CD14-positive monocyte (primary cell): ENCODE data around the gene CPSF3. TPM values are rescaled to one million over a fixed set of nuclear protein-coding genes. Genes with fewer than 3 reads are reported as not detected.

Source experiments
- DNase-seq, 3 donors: peaks; one replicate each; pipeline ENCODE4 v3.0.0-alpha.2; 2011 to 2022
- H2AFZ ChIP-seq: 2 replicates; pipeline ENCODE4 v1.6.0; 2012; ENCODE audit warnings: mild to moderate bottlenecking, low read depth, low read length, inconsistent platforms; ENCODE audit not compliant: insufficient read depth, poor library complexity, severe bottlenecking
- H3K27ac ChIP-seq, 2 donors: 1 replicate in 1 of 2; 2 replicates in 1 of 2; pipeline ENCODE4 v1.5.1; 2012 to 2013; ENCODE audit warnings: low read length in 2 of 2, control low read depth in 1 of 2, inconsistent platforms in 1 of 2, low read depth in 1 of 2, mild to moderate bottlenecking in 1 of 2
- H3K27me3 ChIP-seq, 2 donors: one replicate each; pipeline versions ENCODE4 v1.6.0 to v1.6.1; 2011 to 2013; ENCODE audit warnings: low read length in 2 of 2; ENCODE audit not compliant: control insufficient read depth in 2 of 2, insufficient read depth in 2 of 2
- H3K36me3 ChIP-seq, 2 donors: replicated peaks in 1 of 2; 1 replicate in 1 of 2; 2 replicates in 1 of 2; pipeline versions ENCODE4 v1.5.1 to v1.6.1; 2012 to 2013; ENCODE audit warnings: low read length in 2 of 2, control low read depth in 1 of 2, inconsistent platforms in 1 of 2, mild to moderate bottlenecking in 1 of 2; ENCODE audit not compliant: insufficient read depth in 2 of 2, control insufficient read depth in 1 of 2
- H3K4me1 ChIP-seq, 2 donors: 1 replicate in 1 of 2; 2 replicates in 1 of 2; pipeline versions ENCODE4 v1.5.1 to v1.6.1; 2012 to 2013; ENCODE audit warnings: low read length in 2 of 2, control low read depth in 1 of 2, inconsistent platforms in 1 of 2, mild to moderate bottlenecking in 1 of 2, moderate library complexity in 1 of 2; ENCODE audit not compliant: insufficient read depth in 2 of 2, control insufficient read depth in 1 of 2
- H3K4me2 ChIP-seq: replicated peaks from 2 replicates; pipeline ENCODE3; 2012; ENCODE audit warnings: low read length, moderate library complexity, mild to moderate bottlenecking; ENCODE audit not compliant: poor library complexity, severe bottlenecking; ENCODE audit errors: extremely low read depth
- H3K4me3 ChIP-seq, 3 experiments: fragments of 200-600 bp in 1 of 3; sonication (generic) in 1 of 3; replicated peaks in 1 of 3; 1 replicate in 2 of 3; 2 replicates in 1 of 3; pipeline ENCODE4 v1.5.1; 2011 to 2013; ENCODE audit warnings: low read length in 3 of 3, mild to moderate bottlenecking in 3 of 3, control low read depth in 2 of 3, low read depth in 2 of 3, inconsistent platforms in 1 of 3, moderate library complexity in 1 of 3
- H3K79me2 ChIP-seq: 2 replicates; pipeline ENCODE4 v1.6.0; 2012; ENCODE audit warnings: mild to moderate bottlenecking, control low read depth, inconsistent platforms, low read length, moderate library complexity; ENCODE audit not compliant: insufficient read depth
- H3K9ac ChIP-seq: 2 replicates; pipeline ENCODE4 v1.6.0; 2017; ENCODE audit warnings: low read length, mild to moderate bottlenecking; ENCODE audit not compliant: insufficient read depth, poor library complexity, severe bottlenecking
- H3K9me3 ChIP-seq, 2 donors: replicated peaks in 1 of 2; 1 replicate in 1 of 2; 2 replicates in 1 of 2; pipeline versions ENCODE4 v1.5.1 to v1.6.1; 2012 to 2013; ENCODE audit warnings: low read length in 2 of 2, control low read depth in 1 of 2; ENCODE audit not compliant: control insufficient read depth in 1 of 2, insufficient read depth in 1 of 2
- H4K20me1 ChIP-seq: 2 replicates; pipeline ENCODE4 v1.6.0; 2012; ENCODE audit warnings: mild to moderate bottlenecking, low read length, control low read depth, moderate library complexity; ENCODE audit not compliant: insufficient read depth
- H3K27ac Mint-ChIP-seq, 7 donors: one replicate each; pipeline ENCODE4 v1.8.0; 2020; ENCODE audit warnings: mild to moderate bottlenecking in 7 of 7, mixed read lengths in 7 of 7, moderate library complexity in 6 of 7, inconsistent platforms in 2 of 7
- H3K27me3 Mint-ChIP-seq, 3 donors: one replicate each; pipeline ENCODE4 v1.8.0; 2021 to 2022; ENCODE audit warnings: low read depth in 3 of 3, mild to moderate bottlenecking in 3 of 3, mixed read lengths in 3 of 3, moderate library complexity in 3 of 3, inconsistent platforms in 1 of 3
- H3K36me3 Mint-ChIP-seq, 2 donors: one replicate each; pipeline ENCODE4 v1.8.0; 2020; ENCODE audit warnings: mixed read lengths in 2 of 2, inconsistent platforms in 1 of 2, mild to moderate bottlenecking in 1 of 2
- H3K4me1 Mint-ChIP-seq: one replicate; pipeline ENCODE4 v1.8.0; 2020; ENCODE audit warnings: mild to moderate bottlenecking, mixed read lengths
- H3K4me3 Mint-ChIP-seq, 2 donors: one replicate each; pipeline ENCODE4 v1.8.0; 2020; ENCODE audit warnings: mild to moderate bottlenecking in 2 of 2, mixed read lengths in 2 of 2, moderate library complexity in 1 of 2
- H3K9me3 Mint-ChIP-seq, 7 donors: one replicate each; pipeline ENCODE4 v1.8.0; 2020 to 2022; ENCODE audit warnings: mixed read lengths in 7 of 7, mild to moderate bottlenecking in 6 of 7, moderate library complexity in 6 of 7, inconsistent platforms in 2 of 7
- WGBS: methylation state at CpG from one replicate; pipeline ENCODE4 v1.1.5; 2013; ENCODE audit warnings: missing lambda C conversion rate; ENCODE audit not compliant: insufficient coverage; 5-methylcytosine and 5-hydroxymethylcytosine counted together
- intact Hi-C, 2 donors: fragments of 100-400 bp; cut with micrococcal nuclease; formaldehyde crosslinking; loops; one replicate each; pipeline versions ENCODE4 v1.15.0 to v1.15.1; 2023
- polyA plus RNA-seq, 3 donors: library from polyadenylated mRNA; depleted of rRNA in 1 of 3; unstranded in 2 of 3; stranded (reverse) in 1 of 3; fragments of 300-500 nt in 2 of 3; fragments of >200 nt in 1 of 3; fragmentation: Illumina TruSeq in 2 of 3; gene quantifications; 1 replicate in 2 of 3; 2 replicates in 1 of 3; pipeline ENCODE4 v1.2.3, GENCODE V29; 2012 to 2021
- TF ChIP-seq, protein P1 (sequence below): fragments of 200-600 bp; IDR thresholded peaks from one replicate; pipeline ENCODE4 v1.8.0; 2022; ENCODE audit warnings: antibody characterized with exemption, mild to moderate bottlenecking

The CPSF3 gene
- polyA plus RNA-seq, 3 donors = 17.2 to 34.0 (median 26.6) TPM

- H3K4me1 ChIP-seq = peaks cover 13 to 14% of the 10 kb centered on the region in 2 donors
Observed at GRCh38 chr2:9418746-9419145, 4.7 kb upstream of the CPSF3 start.

DNA sequence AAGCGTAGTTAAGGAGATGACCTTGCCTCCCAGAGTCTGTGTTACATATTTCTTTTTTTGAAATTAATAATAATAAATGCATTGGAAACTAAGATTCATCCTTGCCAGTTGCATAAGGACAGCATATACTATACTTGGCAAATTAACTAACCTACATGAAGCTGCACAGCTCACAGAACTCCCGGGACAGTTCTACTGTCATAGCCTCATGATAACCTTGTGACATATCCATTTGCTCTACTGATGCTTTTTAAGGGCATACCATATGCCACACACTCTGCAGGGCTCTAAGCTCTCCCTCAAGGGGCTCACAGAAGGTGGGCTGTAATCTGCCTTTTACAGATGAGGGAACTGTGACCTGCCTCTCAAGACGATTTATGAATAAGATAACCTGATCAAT is 3.9 kb upstream of the CPSF3 start:
- peaks cover 19% of the 10 kb centered on the region for H3K4me1 Mint-ChIP-seq
- 83% methylated on average over 2 of the region's 3 CpGs for WGBS

More at GRCh38 chr2:9418746-9419145, 4.7 kb upstream of the CPSF3 start:
- peaks cover 19% of the 10 kb centered on the region for H3K4me1 Mint-ChIP-seq
- no peaks in the 10 kb centered on the region for H3K27me3 ChIP-seq
- DNase-seq = no peak
- H3K27ac Mint-ChIP-seq = peak overlapping the region in 1 of 7 donors; percentile 39
- no peaks in the 10 kb centered on the region for H3K27me3 Mint-ChIP-seq
- H3K9me3 Mint-ChIP-seq = no peaks in the 10 kb centered on the region
- H3K36me3 Mint-ChIP-seq = peaks cover 36 to 44% of the 10 kb centered on the region in 2 donors
- intact Hi-C loops = no loop called here
- no peak overlapping the region for H2AFZ ChIP-seq
- peaks cover 25% of the 10 kb centered on the region for H4K20me1 ChIP-seq
- H3K4me2 ChIP-seq = no peak overlapping the region
- peaks cover 74% of the 10 kb centered on the region for H3K79me2 ChIP-seq
- no peak overlapping the region for H3K27ac ChIP-seq
- TF ChIP-seq, protein P1, sequence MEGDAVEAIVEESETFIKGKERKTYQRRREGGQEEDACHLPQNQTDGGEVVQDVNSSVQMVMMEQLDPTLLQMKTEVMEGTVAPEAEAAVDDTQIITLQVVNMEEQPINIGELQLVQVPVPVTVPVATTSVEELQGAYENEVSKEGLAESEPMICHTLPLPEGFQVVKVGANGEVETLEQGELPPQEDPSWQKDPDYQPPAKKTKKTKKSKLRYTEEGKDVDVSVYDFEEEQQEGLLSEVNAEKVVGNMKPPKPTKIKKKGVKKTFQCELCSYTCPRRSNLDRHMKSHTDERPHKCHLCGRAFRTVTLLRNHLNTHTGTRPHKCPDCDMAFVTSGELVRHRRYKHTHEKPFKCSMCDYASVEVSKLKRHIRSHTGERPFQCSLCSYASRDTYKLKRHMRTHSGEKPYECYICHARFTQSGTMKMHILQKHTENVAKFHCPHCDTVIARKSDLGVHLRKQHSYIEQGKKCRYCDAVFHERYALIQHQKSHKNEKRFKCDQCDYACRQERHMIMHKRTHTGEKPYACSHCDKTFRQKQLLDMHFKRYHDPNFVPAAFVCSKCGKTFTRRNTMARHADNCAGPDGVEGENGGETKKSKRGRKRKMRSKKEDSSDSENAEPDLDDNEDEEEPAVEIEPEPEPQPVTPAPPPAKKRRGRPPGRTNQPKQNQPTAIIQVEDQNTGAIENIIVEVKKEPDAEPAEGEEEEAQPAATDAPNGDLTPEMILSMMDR = no peak
- H3K4me3 Mint-ChIP-seq = no peak overlapping the region
- no peaks in the 10 kb centered on the region for H3K9me3 ChIP-seq
- H3K4me3 ChIP-seq = no peak overlapping the region
- 94% methylated on average over 2 of the region's 4 CpGs for WGBS
- no peak overlapping the region for H3K9ac ChIP-seq
- peaks cover 16 to 54% of the 10 kb centered on the region in 2 donors for H3K36me3 ChIP-seq

More for the DNA sequence above, 3.9 kb upstream of the CPSF3 start:
- Mint-ChIP-seq H3K9me3 (no peaks in the 10 kb centered on the region), H3K27ac (peak overlapping the region in 1 of 7 donors; percentile 12), H3K4me3 (no peak overlapping the region), H3K27me3 (no peaks in the 10 kb centered on the region), H3K36me3 (peaks cover 29 to 42% of the 10 kb centered on the region in 2 donors)
- Histone ChIP-seq H2AFZ (no peak overlapping the region), H3K4me2 (no peak overlapping the region), H3K27me3 (no peaks in the 10 kb centered on the region), H3K36me3 (peaks cover 15 to 46% of the 10 kb centered on the region in 2 donors), H3K9ac (no peak overlapping the region), H4K20me1 (peaks cover 25% of the 10 kb centered on the region), H3K79me2 (peaks cover 81% of the 10 kb centered on the region), H3K9me3 (no peaks in the 10 kb centered on the region), H3K27ac (no peak overlapping the region), H3K4me1 (peaks cover 19 to 21% of the 10 kb centered on the region in 2 donors), H3K4me3 (no peak overlapping the region)
- TF ChIP-seq, protein P1 = no peak
- intact Hi-C loops = no loop called here
- DNase-seq = no peak
